HG03432 (cell line): ENCODE results near the gene FGFRL1.
"Not testable (repeated sequence)": the region's sequence is repeated elsewhere in the genome, so short reads cannot be mapped to it uniquely, and the experiment has no call there.

Experiments
- ATAC-seq: cut with Tn5 transposase; IDR thresholded peaks from one replicate; pipeline ENCODE4 v1.9.1; 2021; ENCODE audit warnings: mild to moderate bottlenecking, moderate library complexity; ENCODE audit not compliant: unreplicated experiment

FGFRL1 gene

GRCh38 chr4:1036976-1037810, 25.8 kb downstream of the FGFRL1 start:
- ATAC-seq, result no peak

- ATAC-seq, result no peak
Measured at GRCh38 chr4:1038948-1039492, 27.6 kb downstream of the FGFRL1 start.

GRCh38 chr4:1039493-1040343, 28.3 kb downstream of the FGFRL1 start:
- ATAC-seq, result no peak

- no peak for ATAC-seq
Measured at GRCh38 chr4:1040344-1041146, 29.1 kb downstream of the FGFRL1 start.

- no peak for ATAC-seq
Measured at GRCh38 chr4:1041147-1041935, 29.9 kb downstream of the FGFRL1 start.

GRCh38 chr4:1041936-1042330, 30.5 kb downstream of the FGFRL1 start:
- ATAC-seq, result no peak

GRCh38 chr4:1042352-1043055, 31.1 kb downstream of the FGFRL1 start:
- ATAC-seq, result no peak

GRCh38 chr4:1043162-1043561, 31.7 kb downstream of the FGFRL1 start:
- ATAC-seq, result no peak

- ATAC-seq, result no peak
Measured at GRCh38 chr4:1043651-1044468, 32.4 kb downstream of the FGFRL1 start.

GRCh38 chr4:1044469-1045192, 33.2 kb downstream of the FGFRL1 start:
- no peak for ATAC-seq

- no peak for ATAC-seq
Measured at GRCh38 chr4:1045193-1045594, 33.8 kb downstream of the FGFRL1 start.

- no peak for ATAC-seq
Measured at GRCh38 chr4:1045595-1046201, 34.3 kb downstream of the FGFRL1 start.

GRCh38 chr4:1046581-1047011, 35.2 kb downstream of the FGFRL1 start:
- ATAC-seq, result not testable (repeated sequence)

GRCh38 chr4:1047106-1047975, 35.9 kb downstream of the FGFRL1 start:
- ATAC-seq, result no peak

- no peak for ATAC-seq
Measured at GRCh38 chr4:1047976-1048772, 36.7 kb downstream of the FGFRL1 start.
